GM19240 (cell line): ENCODE measurements around the gene MAML3.

Source experiments
- DNase-seq: peaks from one replicate; pipeline ENCODE4 v3.0.0; 2011; ENCODE audit warnings: low spot score; ENCODE audit not compliant: insufficient read length

The MAML3 gene

DNA sequence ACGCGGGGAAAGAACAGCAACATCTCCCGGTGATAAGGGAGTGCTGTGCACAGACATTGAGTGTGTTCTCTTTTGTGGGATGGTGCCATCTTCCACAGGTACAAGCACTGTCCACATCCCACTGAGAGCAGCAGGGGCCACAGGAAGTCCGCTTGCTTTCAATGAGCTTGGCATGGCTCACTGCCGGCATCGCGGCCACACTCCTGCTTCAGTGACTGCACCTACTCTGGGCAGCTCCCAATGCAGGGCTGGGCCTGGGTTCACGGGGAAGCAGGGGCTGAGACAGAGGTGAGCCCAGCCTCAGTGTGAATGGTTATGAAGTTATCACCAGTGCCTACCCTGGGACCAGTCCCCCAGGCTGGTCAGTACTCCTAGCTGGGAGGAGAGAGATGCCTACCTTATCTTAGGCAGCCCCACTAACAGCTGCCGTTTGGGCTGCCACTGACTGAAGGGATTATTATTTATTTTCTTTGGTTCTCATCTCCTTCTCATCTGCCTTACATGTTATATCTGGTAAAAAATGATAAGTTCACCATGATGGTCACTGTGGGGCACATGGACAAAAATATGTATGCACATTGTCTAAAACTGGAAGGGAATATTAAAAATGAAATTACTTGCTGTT lies 389.2 kb downstream of the MAML3 start:
- DNase-seq: no peak

DNA sequence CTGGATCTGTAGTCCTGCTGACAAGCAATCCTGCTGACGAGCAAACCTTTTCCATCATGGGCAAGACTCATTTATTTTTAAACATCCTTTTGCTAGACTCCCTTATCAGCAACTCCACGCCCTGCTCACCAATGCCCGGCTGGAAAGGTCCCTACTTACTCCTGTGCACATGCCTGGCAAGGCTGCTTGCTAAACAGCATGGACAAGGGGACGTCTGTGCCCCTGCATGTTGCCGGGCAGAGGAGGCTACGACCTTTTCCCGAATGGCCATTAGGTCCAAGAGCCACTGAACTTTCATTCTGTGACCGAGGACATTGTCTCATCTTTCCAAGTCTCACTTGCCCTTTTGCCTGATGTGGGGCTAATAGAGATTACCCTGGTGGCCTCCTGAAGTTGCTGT lies 389.8 kb downstream of the MAML3 start:
- no peak for DNase-seq

DNA sequence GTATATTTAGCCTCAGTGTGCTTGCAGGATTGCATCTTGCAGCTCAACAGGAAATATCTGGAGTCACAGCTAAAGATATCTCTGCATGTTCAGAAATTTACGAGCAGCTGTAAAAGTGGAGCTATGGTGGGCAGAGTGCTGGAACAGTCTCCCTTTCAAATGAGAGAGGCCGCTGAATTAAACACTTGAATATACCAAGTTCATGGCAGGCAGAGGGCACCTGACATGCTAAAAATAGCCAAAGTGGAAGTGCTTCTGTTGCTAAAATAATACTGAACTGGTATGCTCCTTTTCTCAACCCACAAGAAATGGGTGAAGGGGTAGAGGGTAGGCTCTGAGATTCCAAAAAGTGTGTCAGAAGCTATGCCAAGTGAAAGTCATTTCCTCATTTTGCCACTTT lies 390.3 kb downstream of the MAML3 start:
- no peak for DNase-seq

DNA sequence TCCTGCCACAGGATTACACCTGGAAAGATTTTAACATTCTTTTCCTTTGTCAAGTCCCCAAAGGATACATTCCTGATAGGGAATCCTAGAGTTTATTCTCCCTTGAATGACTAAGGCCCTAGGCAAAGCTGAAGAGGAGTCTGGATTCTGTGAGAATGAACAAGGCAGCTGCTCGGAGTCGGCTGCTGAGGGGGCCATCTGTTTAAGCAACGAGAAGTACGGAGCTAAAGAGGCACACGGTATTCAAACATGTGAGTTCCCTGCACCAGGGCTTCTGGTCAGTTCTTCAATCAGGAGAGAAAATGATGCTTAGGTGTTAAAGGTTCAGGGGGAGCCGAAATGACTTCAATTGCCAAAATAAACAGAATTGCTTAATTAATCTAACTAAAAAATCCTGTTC lies 390.8 kb downstream of the MAML3 start:
- no peak for DNase-seq

DNA sequence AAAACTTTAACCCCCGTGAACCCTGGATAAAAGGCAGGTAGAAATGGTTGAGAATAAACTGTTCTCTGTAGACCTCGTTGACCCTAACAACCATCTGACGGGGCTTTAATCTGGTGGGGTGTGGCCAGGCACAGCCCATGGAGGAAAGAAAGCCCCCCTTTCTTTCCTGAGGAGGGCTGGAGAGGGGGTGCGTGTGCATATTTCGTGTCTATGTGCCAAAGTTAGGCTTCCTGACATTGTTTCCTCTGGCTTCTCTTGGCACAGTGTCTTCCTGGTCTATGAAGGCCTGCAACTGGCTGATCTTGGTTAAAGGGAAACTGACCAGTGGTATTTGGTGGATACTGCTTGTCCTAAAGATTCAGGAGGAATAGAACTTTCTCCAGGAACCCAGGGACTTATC lies 391.3 kb downstream of the MAML3 start:
- DNase-seq: no peak

DNA sequence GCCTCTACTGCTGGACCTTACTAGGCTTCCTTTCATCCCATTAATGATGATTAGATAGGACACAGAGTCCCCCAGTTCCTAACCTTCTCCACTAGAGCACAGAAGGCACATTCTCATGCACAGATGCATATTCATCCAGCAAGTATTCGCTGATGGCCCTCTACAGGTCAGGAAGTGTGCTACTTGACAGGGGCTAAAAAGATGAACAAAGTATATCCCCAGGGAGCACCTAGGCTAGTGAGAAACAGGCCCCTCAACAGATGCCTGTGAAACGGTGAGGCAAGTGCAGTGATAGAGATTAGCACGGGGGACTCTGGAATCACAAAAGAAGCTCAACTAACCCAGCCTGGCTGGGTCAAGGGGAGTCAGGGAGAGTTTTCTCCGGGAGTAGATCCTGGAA lies 392.5 kb downstream of the MAML3 start:
- no peak for DNase-seq

DNA sequence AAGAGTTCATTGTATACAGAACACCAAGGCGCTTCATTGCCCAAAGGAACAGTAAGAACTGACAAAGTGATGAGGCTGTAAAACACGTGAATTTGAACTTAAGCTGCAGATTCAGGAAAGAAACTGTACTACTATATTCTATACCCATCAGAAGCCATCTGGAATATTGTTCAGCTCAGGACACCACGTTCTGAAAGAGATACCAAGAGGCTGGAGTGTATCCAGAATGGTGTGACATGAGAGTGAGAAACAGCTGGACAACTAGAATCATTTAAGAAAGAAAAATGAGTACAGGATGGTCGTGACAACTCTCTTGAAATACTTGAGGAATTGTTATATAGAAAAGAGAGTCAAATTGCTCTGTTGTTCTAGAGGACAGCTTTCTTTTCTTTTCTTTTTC lies 393.4 kb downstream of the MAML3 start:
- DNase-seq: no peak

DNA sequence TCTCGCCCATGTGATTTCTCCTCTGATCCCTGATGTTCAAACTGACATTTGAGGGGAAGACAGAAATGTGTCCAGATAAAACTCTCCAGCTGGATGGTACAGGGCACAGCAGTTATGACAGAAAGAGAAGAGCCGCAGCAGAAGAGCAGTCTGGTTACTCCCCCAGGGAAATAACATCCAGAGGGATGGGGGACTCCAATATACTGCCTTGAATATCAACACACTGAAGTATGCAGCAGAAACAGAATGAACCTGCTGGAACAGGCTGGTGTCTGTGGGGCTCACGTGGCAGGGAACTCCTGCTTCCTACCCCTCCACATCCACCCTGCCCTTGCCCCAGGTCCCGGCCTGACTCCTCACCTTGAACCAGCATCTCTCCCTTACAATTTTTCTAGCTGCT lies 394.9 kb downstream of the MAML3 start:
- DNase-seq: no peak

DNA sequence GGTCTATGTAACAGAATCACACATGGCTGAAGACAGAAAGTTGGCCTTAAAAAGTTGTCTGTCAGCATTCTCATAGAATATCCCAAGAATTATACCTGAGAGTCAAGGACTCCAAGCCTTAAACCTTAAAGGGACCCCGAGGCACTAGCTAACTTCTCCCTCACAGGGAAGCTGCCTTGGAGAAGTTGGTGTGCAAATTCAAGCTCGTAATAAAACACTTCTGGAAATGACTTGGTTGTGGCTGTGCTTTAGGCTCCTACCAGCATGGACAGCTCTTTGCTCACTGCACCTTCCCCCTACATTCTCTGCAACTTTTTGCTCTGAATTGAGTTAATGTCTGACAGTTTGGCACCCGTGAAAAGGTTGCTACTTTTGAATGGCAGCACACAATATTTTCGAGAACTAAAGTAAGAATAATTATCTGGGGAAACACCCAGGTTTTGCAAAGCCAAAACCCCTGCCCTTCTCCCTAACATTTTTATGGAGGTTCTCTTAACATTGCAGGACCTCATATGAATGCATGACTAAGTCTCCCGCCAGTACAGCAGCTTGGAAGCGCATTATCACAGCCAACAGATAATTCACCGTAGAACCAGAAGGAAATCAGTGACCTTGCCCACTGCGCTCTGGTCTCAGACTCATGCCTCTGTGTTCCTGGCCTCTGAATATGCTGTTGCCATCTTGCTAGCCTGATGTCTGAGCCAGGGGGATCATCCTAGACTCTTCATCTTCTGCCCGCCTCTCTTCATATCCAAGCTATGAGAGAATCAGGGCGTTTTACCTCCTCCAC lies 397.4 kb downstream of the MAML3 start:
- no peak for DNase-seq

DNA sequence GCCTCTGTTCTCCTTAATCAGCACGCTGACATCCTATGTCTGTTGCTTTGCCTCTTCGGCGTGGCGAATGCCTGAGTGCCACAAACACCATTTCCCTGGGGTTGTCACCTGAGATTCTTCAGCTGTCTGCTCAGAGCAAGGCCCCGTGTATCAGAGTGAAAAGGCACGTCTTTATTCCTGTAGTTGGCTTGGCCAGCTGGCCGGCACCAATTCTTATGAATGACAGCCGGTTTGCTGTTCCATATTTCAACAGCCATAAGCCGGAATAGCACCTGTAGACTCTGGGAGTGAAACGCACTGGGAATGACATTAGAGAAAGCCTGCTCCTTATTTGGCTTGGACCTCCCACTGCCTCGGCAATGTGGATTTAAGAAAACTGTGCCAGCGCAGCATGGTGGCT lies 399.0 kb downstream of the MAML3 start:
- no peak for DNase-seq

DNA sequence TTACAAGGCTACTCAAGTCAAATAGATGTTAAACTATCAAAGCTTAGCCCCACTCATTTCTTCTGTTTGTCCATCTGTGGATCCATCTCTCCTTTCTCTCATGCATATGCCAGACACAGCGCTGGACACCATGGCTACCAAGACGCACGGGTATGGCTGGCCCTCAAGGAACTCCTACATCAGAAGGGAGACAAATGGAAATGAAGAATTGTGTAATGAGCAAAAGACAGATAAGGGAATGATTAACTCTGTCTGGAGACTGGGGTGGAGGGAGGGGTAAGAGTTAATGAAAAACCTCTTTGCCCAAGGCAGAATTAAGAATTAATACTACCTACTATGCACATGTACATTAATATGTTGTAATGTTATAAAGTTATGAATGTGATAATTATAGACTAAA lies 400.3 kb downstream of the MAML3 start:
- no peak for DNase-seq

DNA sequence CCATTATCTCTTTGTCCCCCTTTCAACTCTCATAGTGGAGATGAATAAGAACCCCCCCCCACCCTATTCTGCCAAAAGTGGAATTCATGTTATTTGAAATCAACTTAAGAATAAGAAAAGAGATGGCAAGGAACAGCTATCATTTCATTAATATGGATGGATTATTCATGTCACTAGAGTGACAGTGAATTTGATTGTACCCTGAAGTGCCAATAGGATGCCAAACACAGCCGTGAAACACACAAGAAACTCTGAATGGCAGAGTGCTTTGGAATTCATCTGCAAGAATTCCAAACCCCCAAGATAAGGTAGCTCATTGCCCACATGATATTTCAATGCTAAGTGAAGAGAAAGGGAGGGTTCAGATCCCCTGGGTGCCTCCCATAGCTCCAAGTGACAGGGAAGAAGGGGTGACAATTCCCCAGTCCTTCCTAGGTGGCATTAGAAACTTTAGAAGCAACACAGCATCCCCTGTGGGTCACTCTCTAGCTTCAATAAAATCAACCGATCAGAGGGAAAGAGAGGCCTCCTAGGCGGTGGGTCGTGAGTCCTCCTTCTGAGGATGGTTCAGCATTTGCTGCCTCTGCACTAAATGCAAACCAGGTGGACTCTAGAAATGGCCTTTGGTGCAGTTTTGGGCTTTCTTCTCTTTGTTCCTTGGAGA lies 404.0 kb downstream of the MAML3 start:
- DNase-seq: no peak

DNA sequence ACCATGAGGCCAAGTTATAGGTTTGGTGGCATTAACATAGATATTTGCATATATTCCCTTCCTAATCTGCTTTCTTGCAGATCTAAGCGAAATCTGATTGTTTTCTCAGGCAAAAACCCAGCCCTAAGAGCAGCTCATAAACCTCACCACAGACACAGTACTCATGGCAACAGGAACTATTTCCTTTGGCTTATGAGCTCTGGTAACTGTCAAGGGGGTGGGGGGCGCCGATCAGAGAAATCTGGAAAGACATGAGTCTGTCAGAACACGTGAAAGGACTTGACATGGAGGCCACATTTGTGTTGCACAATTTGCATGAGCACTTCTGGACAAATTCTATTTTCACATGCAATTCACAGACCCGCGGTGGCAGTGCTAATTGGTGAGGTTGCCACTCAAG lies 404.6 kb downstream of the MAML3 start:
- DNase-seq: no peak

DNA sequence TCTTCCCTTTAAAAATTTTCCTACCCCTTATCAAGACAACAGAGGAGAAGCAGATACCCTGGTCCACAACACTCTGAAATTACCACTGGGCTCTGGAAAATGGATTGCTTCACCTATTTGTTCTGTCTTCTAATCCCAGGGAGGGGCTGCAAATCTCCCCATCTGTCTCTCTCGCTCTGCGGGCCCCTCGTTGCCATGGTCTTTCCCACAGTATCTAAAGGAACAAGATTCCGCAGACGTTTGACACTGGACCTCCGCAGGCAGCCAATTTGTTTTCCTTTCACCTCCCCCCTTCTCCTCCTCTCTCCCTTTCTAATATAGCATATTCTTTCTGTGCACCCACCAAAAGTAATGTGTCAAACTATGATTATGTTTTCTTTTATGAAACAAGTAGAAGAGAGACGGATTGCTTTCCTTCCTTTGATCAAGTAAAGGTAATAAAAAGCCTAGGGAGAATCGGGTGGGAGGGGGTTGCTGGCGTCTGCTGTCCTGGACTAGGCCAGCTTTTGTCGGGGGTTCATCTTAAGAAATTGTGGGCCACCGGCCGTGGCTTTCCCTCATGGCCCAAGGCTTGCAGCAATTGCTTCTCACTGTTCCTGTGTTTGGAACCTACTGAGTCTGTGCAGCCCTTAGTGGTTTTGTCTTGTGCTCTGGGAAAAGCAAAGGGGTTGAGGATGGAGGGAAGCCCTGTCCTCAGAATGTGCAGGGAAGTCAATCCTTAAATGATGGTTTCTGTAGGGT lies 407.4 kb downstream of the MAML3 start:
- DNase-seq: no peak

DNA sequence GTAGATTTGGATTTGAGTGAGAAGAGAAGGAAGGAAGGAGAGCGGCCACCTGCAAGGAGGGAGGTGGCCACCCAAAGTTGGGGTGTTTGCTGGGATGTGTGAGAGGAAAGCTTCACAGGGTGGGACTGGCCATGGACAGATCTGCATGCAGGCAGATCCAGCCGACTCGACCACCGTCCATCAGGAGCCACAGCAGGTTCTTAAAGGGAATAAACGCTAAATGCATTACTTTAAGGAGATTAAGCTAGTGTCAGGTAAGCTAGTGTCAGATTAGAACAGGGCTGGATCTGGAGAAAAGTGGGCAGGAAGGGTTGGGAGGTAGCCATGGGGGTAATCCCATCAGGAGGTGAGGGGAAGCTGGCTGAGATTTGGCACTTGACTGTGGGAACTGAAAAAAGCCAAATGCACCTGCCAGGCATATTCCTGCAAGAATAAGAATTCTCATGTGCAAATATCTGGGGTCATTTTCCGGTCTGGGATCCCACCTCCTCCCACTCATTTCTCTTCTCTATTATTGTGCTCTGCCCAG lies 408.8 kb downstream of the MAML3 start:
- no peak for DNase-seq

DNA sequence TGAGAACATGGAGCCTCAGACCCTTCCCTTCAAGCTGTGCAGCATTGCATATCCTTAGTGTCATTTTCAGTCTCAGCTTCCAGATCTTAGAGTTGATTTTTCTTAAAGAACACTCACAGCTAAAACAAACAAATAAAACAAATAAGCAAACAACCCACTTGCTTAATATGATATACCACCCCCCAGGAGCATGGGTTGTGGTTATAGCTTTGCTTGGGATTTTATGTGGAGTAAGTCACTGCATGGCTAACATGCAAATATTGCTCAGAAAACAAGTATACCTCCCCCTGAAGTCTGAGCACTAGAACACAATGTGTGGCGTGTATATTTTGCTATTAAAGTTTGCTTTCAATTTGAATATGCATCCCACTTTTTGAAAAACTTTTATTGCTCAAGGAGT lies 409.8 kb downstream of the MAML3 start:
- no peak for DNase-seq

DNA sequence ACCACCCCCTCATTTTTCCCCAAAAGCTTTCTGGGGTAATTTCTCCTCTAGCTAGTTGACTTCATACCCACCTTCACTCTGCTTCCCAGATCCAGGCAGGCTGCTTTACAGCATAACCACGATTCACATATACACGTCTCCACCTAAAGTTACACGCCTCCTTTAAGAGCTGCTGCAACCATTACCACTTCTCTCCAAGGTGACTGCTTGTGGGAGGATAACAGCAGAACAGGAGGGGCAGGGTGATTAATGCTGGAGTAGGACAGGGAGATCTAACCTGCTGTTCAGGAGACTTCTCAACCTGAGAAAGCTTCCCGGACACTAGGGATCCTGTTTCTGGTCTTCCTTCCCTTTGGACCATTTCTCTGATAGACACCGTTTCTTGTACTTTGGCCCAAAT lies 411.0 kb downstream of the MAML3 start:
- no peak for DNase-seq

DNA sequence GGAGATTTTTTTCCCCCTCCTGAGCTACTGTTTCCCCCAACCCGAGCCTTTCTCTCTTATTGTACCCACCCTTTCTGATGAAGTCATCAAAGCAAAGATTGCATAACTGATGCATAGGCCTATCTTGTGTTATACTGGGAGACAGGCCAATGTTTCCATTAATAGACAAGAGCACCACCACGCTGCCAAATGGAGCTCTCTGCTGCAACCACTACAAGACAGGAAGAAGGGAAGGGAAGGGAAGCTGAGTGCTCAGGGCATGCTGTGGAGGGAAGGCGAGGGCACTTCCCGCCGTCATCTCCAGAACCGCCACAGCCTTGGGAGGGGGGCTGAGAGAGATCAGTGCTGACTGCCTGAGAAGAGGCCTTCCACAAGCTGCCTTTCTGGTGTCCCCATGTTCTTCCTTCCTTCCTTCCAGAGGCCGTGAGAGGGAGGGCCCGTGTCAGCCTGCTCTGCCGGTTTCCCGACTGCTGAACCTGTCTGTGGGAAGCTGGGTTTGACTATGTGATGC lies 413.4 kb downstream of the MAML3 start:
- DNase-seq: no peak

DNA sequence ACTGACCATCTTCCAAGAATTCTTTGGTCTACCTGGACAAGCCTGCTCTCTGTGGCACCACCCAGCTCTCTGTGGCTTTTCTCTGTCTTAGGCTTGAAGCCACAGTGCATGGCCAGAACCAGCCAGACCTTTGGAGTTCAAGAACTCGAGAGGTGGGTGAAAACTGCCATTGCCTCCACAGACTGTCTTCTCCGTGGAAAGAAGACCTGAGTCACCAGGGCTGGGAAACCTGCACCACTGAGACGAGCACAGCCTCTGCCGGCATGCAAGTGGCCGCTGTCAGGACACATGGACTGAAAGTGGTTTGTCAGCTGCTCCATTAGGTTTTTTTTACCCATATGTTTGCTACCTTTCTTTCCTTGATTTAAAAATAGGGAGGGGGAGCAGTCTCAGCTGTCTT lies 413.9 kb downstream of the MAML3 start:
- DNase-seq: no peak

DNA sequence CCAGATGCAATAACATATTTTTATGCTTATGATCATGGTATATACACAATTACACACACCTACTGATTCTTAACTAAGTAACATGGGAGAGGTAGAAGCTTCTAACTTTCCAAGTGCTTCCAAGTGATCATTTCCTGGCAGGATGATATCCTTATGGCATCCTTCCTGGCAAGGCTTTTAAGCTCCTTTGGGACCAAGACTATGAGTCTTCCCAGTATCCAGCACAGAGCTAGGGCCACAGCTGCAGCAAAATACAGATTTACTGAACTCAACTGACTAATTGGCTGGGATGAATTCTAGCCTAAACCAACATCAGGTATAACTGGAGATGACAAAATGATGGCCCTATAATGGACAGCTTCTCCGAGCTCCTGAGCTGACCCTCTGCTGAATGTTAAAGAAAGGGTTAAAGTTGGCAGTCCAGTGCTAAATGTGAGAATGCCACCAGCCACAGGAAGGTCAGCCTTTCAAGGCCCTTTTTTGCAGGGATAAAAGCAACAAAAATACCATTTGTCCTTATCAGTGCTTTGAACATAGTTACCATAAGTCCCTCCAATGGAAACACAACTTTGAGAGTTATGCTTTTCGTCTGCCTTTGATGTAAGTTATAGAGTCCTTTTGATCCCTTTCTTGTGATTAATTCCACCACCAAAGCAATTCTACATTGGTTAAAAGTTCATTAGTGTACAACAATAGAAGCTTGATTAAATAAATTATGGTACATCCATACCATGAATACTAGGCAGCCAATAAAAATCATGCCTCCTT lies 415.0 kb downstream of the MAML3 start:
- DNase-seq: no peak

DNA sequence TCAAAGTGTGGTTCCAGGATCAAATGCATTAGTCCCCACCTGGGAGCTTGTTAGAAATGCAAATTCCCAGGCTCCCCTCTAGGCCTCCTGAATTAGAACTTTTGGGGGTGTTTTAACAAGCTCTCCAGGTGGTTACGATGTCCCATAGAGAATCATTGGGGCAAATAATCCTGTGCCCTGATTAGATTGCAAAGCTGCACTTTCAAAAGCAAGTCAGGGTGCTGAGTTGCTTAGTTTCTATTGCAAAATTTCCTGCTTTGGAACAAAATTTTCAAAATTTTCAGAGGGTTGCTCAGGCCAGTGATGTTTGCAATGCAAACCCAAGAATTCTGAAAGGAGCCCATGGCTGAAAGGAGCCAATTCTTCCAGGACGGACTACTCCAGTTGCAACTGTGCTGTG lies 417.3 kb downstream of the MAML3 start:
- DNase-seq: no peak
